NT2/D1 (cell line): Measurements from ENCODE around the gene BMPR1B.
"Not testable (repeated sequence)": the region's sequence is repeated elsewhere in the genome, so short reads cannot be mapped to it uniquely, and the experiment has no call there.

Experiments used
- SUZ12 ChIP-seq: IDR thresholded peaks from 2 replicates; pipeline ENCODE4 v1.6.1; 2011; ENCODE audit not compliant: insufficient read length, insufficient read depth; ENCODE audit errors: extremely low read depth
- YY1 ChIP-seq: IDR thresholded peaks from 2 replicates; pipeline ENCODE4 v1.6.1; 2011; ENCODE audit not compliant: insufficient read length, insufficient read depth
- ZNF274 ChIP-seq: IDR thresholded peaks from 2 replicates; pipeline ENCODE4 v1.6.1; 2011; ENCODE audit warnings: mild to moderate bottlenecking, low read depth, low read length

GRCh38 chr4:94832329-94832728 lies 74.6 kb downstream of the BMPR1B start:
- not testable (repeated sequence) for TF ChIP-seq YY1, ZNF274, SUZ12
